H9 (cell line): ENCODE data around the gene SYMPK. TPM values are rescaled to one million over a fixed set of nuclear protein-coding genes. Genes with fewer than 3 reads are reported as not detected.

Experiments
- DNase-seq: peaks from one replicate; pipeline ENCODE4 v3.0.0-alpha.2; 2017
- H2AFZ ChIP-seq: one replicate; pipeline ENCODE4 v1.6.1; 2013; ENCODE audit warnings: mild to moderate bottlenecking, low read length, control low read depth, moderate library complexity
- H2AK5ac ChIP-seq: 2 replicates; pipeline ENCODE4 v1.6.1; 2013; ENCODE audit warnings: low read length, control low read depth, mixed read lengths; ENCODE audit not compliant: insufficient read length
- H2BK120ac ChIP-seq: one replicate; pipeline ENCODE4 v1.6.1; 2013; ENCODE audit warnings: low read depth, mild to moderate bottlenecking, low read length, control low read depth, inconsistent platforms; ENCODE audit not compliant: poor library complexity, severe bottlenecking
- H2BK12ac ChIP-seq: 2 replicates; pipeline ENCODE4 v1.6.1; 2013; ENCODE audit warnings: low read length, control low read depth, mixed read lengths, low read depth; ENCODE audit not compliant: insufficient read length
- H2BK15ac ChIP-seq: 2 replicates; pipeline ENCODE4 v1.6.1; 2013; ENCODE audit warnings: low read depth, low read length, control low read depth
- H2BK20ac ChIP-seq: one replicate; pipeline ENCODE4 v1.6.1; 2013; ENCODE audit warnings: low read depth, mild to moderate bottlenecking, low read length, control low read depth, inconsistent platforms; ENCODE audit not compliant: poor library complexity, severe bottlenecking
- H2BK5ac ChIP-seq: 2 replicates; pipeline ENCODE4 v1.6.1; 2013; ENCODE audit warnings: low read length, control low read depth, mixed read lengths; ENCODE audit not compliant: insufficient read length
- H3K14ac ChIP-seq: 2 replicates; pipeline ENCODE4 v1.6.1; 2013; ENCODE audit warnings: low read length, control low read depth; ENCODE audit not compliant: insufficient read depth
- H3K18ac ChIP-seq: 2 replicates; pipeline ENCODE4 v1.6.1; 2013; ENCODE audit warnings: low read depth, mild to moderate bottlenecking, mixed read lengths, low read length, control low read depth; ENCODE audit not compliant: insufficient read length
- H3K23ac ChIP-seq: 2 replicates; pipeline ENCODE4 v1.6.1; 2013; ENCODE audit warnings: low read length, control low read depth, mixed read lengths, low read depth; ENCODE audit not compliant: insufficient read length
- H3K23me2 ChIP-seq: 2 replicates; pipeline ENCODE4 v1.6.1; 2013; ENCODE audit warnings: low read depth, mild to moderate bottlenecking, mixed read lengths, low read length, control low read depth; ENCODE audit not compliant: insufficient read length, poor library complexity, severe bottlenecking
- H3K27ac ChIP-seq: 2 replicates; pipeline ENCODE4 v1.5.1; 2013; ENCODE audit warnings: low read length, control low read depth, mixed read lengths, low read depth; ENCODE audit not compliant: insufficient read length
- H3K27me3 ChIP-seq: 2 replicates; pipeline ENCODE4 v1.6.1; 2013; ENCODE audit warnings: low read length, control low read depth, inconsistent platforms; ENCODE audit not compliant: insufficient read depth
- H3K4ac ChIP-seq: 2 replicates; pipeline ENCODE4 v1.6.1; 2013; ENCODE audit warnings: low read depth, mild to moderate bottlenecking, control low read depth, inconsistent platforms, low read length, moderate library complexity
- H3K4me1 ChIP-seq: 2 replicates; pipeline ENCODE4 v1.6.1; 2013; ENCODE audit warnings: low read length, control low read depth, inconsistent platforms; ENCODE audit not compliant: insufficient read depth
- H3K4me2 ChIP-seq: 2 replicates; pipeline ENCODE4 v1.6.1; 2013; ENCODE audit warnings: low read length, control low read depth, mixed read lengths; ENCODE audit not compliant: insufficient read length, insufficient read depth
- H3K56ac ChIP-seq: 2 replicates; pipeline ENCODE4 v1.6.1; 2013; ENCODE audit warnings: low read depth, mild to moderate bottlenecking, mixed read lengths, low read length, control low read depth; ENCODE audit not compliant: insufficient read length
- H3K79me1 ChIP-seq: 2 replicates; pipeline ENCODE4 v1.6.1; 2013; ENCODE audit warnings: low read depth, mild to moderate bottlenecking, moderate library complexity, low read length, control low read depth, inconsistent platforms; ENCODE audit not compliant: insufficient read depth, poor library complexity, severe bottlenecking
- H3K79me2 ChIP-seq: 2 replicates; pipeline ENCODE4 v1.6.1; 2013; ENCODE audit warnings: low read length, control low read depth, inconsistent platforms; ENCODE audit not compliant: insufficient read depth
- H3K9ac ChIP-seq: 2 replicates; pipeline ENCODE4 v1.6.1; 2013; ENCODE audit warnings: low read length, control low read depth, mixed read lengths; ENCODE audit not compliant: insufficient read length; ENCODE audit errors: extremely low read depth
- H3K9me3 ChIP-seq: one replicate; pipeline ENCODE4 v1.6.1; 2013; ENCODE audit warnings: low read depth, low read length, inconsistent platforms; ENCODE audit not compliant: control insufficient read depth
- H3T11ph ChIP-seq: one replicate; pipeline ENCODE4 v1.6.1; 2013; ENCODE audit warnings: mild to moderate bottlenecking, low read length, control low read depth, inconsistent platforms
- H4K20me1 ChIP-seq: one replicate; pipeline ENCODE4 v1.6.1; 2013; ENCODE audit not compliant: control insufficient read depth, insufficient read length, insufficient read depth
- H4K5ac ChIP-seq: 2 replicates; pipeline ENCODE4 v1.6.1; 2013; ENCODE audit warnings: low read depth, mild to moderate bottlenecking, mixed read lengths, low read length, control low read depth; ENCODE audit not compliant: insufficient read length
- H4K8ac ChIP-seq: replicated peaks from 2 replicates; pipeline ENCODE4 v1.6.1; 2013; ENCODE audit warnings: low read length, control low read depth, mixed read lengths, low read depth; ENCODE audit not compliant: insufficient read length
- H4K91ac ChIP-seq: 2 replicates; pipeline ENCODE4 v1.6.1; 2013; ENCODE audit warnings: low read depth, mild to moderate bottlenecking, moderate library complexity, mixed read lengths, low read length, control low read depth; ENCODE audit not compliant: insufficient read length
- H3K27ac Mint-ChIP-seq, 3 experiments: 2 replicates in 2 of 3; 3 replicates in 1 of 3; pipeline ENCODE4 v1.8.0; 2020 to 2021; ENCODE audit warnings: mixed read lengths in 3 of 3, mild to moderate bottlenecking in 1 of 3, moderate library complexity in 1 of 3
- H3K27me3 Mint-ChIP-seq: 2 replicates; pipeline ENCODE4 v1.8.0; 2021; ENCODE audit warnings: low read depth, mild to moderate bottlenecking, moderate library complexity, mixed read lengths
- H3K36me3 Mint-ChIP-seq, 3 experiments: 2 replicates in 2 of 3; 3 replicates in 1 of 3; pipeline ENCODE4 v1.8.0; 2020 to 2021; ENCODE audit warnings: low read depth in 3 of 3, mixed read lengths in 3 of 3; ENCODE audit not compliant: insufficient read depth in 1 of 3
- H3K4me1 Mint-ChIP-seq, 2 experiments: 2 replicates each; pipeline ENCODE4 v1.8.0; 2020; ENCODE audit warnings: mixed read lengths in 2 of 2
- H3K4me3 Mint-ChIP-seq, 2 experiments: 2 replicates in 1 of 2; 3 replicates in 1 of 2; pipeline ENCODE4 v1.8.0; 2020 to 2021; ENCODE audit warnings: mild to moderate bottlenecking in 2 of 2, mixed read lengths in 2 of 2, moderate library complexity in 1 of 2
- H3K9me3 Mint-ChIP-seq, 2 experiments: 2 replicates in 1 of 2; 3 replicates in 1 of 2; pipeline ENCODE4 v1.8.0; 2020; ENCODE audit warnings: mild to moderate bottlenecking in 2 of 2, mixed read lengths in 2 of 2, moderate library complexity in 1 of 2
- WGBS: extraction: QIAGEN DNeasy Blood & Tissue Kit; methylation state at CpG from one replicate; pipeline ENCODE4 v1.1.7; 2013; ENCODE audit warnings: missing lambda C conversion rate, low lambda C conversion rate, mixed read lengths; ENCODE audit not compliant: insufficient read length; ENCODE audit errors: extremely low coverage; 5-methylcytosine and 5-hydroxymethylcytosine counted together
- total RNA-seq: library from RNA; stranded (reverse); gene quantifications from 2 replicates; pipeline ENCODE4 v1.2.1, GENCODE V29; 2021
- TF ChIP-seq, protein P1 (sequence below): fragments of 200-600 bp; sonication (generic); conservative IDR thresholded peaks from 3 replicates; pipeline ENCODE4 v1.8.0; 2021; ENCODE audit warnings: antibody characterized with exemption, mild to moderate bottlenecking

Gene SYMPK
- total RNA-seq, 1 experiment from 2014 or later, result 104 TPM

DNA sequence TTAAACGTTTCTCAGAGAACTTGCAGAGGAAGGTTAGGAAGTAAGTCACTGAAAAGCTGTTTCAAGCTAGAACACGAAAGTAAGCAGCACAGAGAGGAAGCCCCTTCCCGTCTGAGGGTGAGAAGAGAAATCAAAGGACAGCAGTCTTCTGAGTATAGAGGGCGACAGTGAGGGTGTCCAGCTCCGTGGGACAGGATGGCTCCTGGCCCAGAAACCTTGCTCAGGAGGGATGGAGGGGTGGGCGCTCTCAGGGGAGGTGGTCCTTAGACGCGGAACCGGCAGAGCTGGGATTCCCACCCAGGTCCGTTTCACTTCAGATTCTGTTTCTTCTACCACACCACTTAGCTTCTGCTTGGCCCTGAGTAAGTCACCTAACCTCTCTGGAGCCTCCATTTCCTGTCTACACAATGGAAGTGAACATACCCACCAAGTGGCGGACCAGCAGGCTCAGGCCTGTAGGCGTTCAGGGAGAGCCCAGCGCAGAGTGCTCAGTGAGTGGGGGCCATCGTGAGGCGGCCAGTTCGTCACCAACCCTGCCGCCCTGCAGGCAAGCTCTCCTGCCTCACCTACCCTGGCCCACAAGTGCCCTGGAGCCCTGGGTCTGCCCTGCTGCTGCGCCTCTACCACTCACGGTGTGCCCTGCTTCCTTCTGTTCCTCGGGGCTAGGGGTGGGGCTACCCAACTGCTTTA is 42.4 kb downstream of the SYMPK start:
- no peaks in the 10 kb centered on the region for H3K79me1 ChIP-seq
- H2AFZ ChIP-seq, result no peak overlapping the region
- H2BK120ac ChIP-seq, result no peak overlapping the region
- no peak overlapping the region for H3K18ac ChIP-seq
- no peak overlapping the region for H2BK5ac ChIP-seq
- no peaks in the 10 kb centered on the region for H3K9me3 ChIP-seq
- no peak overlapping the region for H2BK20ac ChIP-seq
- Mint-ChIP-seq H3K36me3 (peaks cover 24 to 62% (median 59%) of the 10 kb centered on the region in 3 experiments), H3K27me3 (no peaks in the 10 kb centered on the region; the same call in 1 of the 2 replicates), H3K4me1 (peaks cover 18 to 29% of the 10 kb centered on the region in 2 experiments), H3K4me3 (no peak overlapping the region), H3K9me3 (no peaks in the 10 kb centered on the region), H3K27ac (peak overlapping the region in 1 of 3 experiments; percentile 34; a peak in 3 of 7 replicates)
- TF ChIP-seq, protein P1, sequence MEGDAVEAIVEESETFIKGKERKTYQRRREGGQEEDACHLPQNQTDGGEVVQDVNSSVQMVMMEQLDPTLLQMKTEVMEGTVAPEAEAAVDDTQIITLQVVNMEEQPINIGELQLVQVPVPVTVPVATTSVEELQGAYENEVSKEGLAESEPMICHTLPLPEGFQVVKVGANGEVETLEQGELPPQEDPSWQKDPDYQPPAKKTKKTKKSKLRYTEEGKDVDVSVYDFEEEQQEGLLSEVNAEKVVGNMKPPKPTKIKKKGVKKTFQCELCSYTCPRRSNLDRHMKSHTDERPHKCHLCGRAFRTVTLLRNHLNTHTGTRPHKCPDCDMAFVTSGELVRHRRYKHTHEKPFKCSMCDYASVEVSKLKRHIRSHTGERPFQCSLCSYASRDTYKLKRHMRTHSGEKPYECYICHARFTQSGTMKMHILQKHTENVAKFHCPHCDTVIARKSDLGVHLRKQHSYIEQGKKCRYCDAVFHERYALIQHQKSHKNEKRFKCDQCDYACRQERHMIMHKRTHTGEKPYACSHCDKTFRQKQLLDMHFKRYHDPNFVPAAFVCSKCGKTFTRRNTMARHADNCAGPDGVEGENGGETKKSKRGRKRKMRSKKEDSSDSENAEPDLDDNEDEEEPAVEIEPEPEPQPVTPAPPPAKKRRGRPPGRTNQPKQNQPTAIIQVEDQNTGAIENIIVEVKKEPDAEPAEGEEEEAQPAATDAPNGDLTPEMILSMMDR, result peak; percentile 26; the same call in 1 of the 3 replicates
- no peaks in the 10 kb centered on the region for H3K79me2 ChIP-seq
- no peaks in the 10 kb centered on the region for H3K27me3 ChIP-seq
- H4K8ac ChIP-seq, result no peak overlapping the region
- no peak overlapping the region for H3K4me2 ChIP-seq
- H4K20me1 ChIP-seq, result no peaks in the 10 kb centered on the region
- H3K4ac ChIP-seq, result no peak overlapping the region
- H2BK12ac ChIP-seq, result no peak overlapping the region
- no peak overlapping the region for H3T11ph ChIP-seq
- H4K5ac ChIP-seq, result no peak overlapping the region
- no peak overlapping the region for H2AK5ac ChIP-seq
- DNase-seq, result no peak
- H3K56ac ChIP-seq, result no peak overlapping the region
- H2BK15ac ChIP-seq, result no peak overlapping the region
- no peak overlapping the region for H4K91ac ChIP-seq
- no peak overlapping the region for H3K9ac ChIP-seq
- peaks cover 6% of the 10 kb centered on the region for H3K23me2 ChIP-seq
- H3K4me1 ChIP-seq, result 0 out of 2 replicates have a peak, but pooled peaks cover 1% of the 10 kb centered on the region
- H3K27ac ChIP-seq, result no peak overlapping the region
- H3K14ac ChIP-seq, result no peak overlapping the region
- no CpG with 5 or more reads among the region's 20 CpGs for whole genome bisulfite sequencing
- H3K23ac ChIP-seq, result no peak overlapping the region
